ENCODE measurements around the gene GNAQ.

- TF ChIP-seq RAD21 (IDR thresholded peaks at IDR 0.05; ENCODE audit: low read length) (no peak), CTCF (IDR thresholded peaks at IDR 0.05) (no peak), EP300 (IDR thresholded peaks at IDR 0.05; ENCODE audit: borderline replicate concordance in 1 of 2, low read depth in 1 of 2, low read length in 1 of 2) (no peak), TEAD4 (IDR thresholded peaks at IDR 0.05; ENCODE audit: borderline replicate concordance, insufficient read depth) (no peak)
These were observed 5.2 kb downstream of the GNAQ start for GRCh38 chr9:78026416-78026815.

Measured in SK-N-SH (cell line).